Urothelium cell line (cell line): ENCODE measurements around the gene ANXA1.
A peak's percentile ranks its signal among the peaks of the same experiment; 100 is the strongest.
"Not testable (repeated sequence)": the region's sequence is repeated elsewhere in the genome, so short reads cannot be mapped to it uniquely, and the experiment has no call there.

ENCODE experiments used
- DNase-seq: peaks from one replicate; pipeline ENCODE4 v3.0.0; 2011; ENCODE audit warnings: low spot score, mixed read lengths
- FAIRE-seq: peaks from 2 replicates; lab custom pipeline; 2011; peaks lifted over from hg19 to GRCh38; lab: Jason Lieb, UNC

Gene ANXA1

DNA sequence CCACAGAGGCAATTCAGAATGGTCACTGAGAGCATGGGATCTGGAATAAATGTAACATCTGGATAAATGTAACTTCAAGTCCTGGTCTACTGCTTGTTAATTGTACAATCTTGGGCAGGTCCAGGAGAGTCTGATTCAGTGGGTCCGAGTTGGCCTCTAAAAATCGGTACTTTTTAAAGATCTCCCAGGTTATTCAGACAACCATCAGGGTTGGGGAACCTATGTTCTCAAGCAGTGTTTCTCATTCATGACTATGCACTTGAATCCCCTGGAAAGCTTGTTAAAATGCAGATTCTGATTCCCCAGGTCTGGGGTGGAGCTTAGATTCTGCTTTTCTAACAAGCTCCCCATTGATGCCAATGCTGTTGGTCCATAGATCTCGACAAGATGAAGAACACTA, 14.8 kb downstream of the ANXA1 start:
- DNase-seq: no peak
- FAIRE-seq: no peak

DNA sequence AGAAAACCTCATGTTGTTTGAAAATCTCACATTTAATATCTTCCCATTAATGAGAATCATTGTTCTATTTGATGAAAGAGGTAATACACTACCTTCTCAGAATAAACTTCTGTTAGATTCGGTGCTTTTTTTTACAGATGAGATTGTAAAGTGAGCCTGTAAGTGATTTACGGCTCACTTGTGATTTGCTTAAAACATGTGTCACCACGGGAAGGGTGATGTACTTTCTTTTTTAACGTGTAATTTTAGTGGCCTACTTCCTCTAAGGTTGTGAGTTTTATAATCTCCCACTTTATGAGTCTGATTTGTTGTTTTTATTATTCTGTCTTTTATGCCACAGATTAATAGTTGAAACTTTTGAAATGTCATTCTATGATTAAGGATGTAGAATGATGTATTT, 15.9 kb downstream of the ANXA1 start:
- DNase-seq: no peak
- FAIRE-seq: no peak

DNA sequence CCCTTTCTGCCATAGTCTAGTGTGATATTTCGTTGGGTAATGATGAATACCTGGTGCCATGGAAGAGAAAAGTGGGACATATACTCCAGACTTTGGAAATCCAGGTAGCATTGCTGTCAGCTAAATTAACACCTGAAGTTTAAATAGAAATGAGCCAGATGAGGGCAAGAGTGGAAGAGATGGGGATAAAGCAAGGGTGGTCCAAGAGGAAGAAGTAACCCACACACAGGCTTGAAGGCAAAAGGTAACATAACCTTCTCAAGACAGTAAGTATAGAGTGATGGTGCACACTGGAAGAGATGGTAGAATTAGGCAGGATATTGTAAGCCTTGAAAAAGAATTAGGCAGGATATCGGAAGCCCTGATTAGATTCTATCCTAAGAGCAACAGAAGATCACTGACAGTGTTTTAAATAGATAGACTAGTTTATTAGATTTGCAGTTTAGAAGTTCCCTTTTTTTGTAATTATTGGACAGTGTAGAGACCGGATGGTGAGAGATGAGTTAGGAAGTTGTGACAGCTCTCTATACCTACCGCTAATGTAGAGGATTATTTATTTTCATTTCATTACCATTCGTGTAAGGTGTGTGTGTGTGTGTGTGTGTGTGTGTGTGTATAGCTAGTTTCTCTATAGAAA, 16.8 kb downstream of the ANXA1 start:
- FAIRE-seq (no peak), DNase-seq (no peak)

DNA sequence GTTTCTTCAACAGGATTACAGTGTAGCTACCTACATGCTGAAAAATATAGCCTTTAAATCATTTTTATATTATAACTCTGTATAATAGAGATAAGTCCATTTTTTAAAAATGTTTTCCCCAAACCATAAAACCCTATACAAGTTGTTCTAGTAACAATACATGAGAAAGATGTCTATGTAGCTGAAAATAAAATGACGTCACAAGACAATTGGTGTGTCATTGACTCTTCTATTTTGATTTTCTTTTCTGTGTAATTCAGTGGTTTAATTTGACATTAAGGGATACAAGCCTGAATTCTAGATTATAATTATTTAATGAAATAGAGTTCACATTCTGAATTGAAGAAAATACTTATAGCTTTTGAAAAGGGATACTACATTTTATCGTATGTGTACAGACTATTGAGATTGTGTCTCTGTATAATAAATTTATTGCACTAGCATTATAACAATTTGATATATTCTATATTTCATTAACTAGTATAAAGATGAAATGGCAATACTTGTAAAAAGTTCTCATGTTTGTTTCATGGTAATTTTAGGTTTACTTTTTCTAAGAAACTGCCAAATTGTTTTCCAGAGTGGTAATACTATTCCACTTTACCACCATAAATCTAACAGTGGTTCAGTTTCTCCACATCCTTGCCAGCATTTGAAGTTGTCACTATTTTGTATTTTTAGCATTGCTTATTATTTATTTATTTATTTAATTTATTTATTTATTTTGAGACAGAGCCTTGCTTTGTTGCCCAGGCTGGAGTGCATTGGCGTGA, 18.7 kb downstream of the ANXA1 start:
- FAIRE-seq: no peak

DNA sequence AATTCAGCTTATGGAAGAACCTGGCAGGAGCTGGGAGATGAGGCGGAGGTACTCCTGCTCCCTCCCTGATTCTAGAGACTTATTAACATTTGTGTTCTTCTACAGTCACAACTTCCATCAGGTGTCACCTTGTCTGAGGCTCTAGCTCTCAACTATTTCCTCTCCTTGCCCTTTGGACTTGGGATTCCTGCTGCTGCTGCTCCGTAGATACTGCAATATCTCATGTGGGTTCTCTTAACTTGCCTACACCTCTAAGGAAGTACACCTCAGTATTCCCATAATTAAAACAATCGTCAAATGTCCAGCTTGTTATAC, 21.2 kb downstream of the ANXA1 start:
- FAIRE-seq: no peak

More for the DNA sequence above, 18.7 kb downstream of the ANXA1 start:
- DNase-seq: no peak

DNA sequence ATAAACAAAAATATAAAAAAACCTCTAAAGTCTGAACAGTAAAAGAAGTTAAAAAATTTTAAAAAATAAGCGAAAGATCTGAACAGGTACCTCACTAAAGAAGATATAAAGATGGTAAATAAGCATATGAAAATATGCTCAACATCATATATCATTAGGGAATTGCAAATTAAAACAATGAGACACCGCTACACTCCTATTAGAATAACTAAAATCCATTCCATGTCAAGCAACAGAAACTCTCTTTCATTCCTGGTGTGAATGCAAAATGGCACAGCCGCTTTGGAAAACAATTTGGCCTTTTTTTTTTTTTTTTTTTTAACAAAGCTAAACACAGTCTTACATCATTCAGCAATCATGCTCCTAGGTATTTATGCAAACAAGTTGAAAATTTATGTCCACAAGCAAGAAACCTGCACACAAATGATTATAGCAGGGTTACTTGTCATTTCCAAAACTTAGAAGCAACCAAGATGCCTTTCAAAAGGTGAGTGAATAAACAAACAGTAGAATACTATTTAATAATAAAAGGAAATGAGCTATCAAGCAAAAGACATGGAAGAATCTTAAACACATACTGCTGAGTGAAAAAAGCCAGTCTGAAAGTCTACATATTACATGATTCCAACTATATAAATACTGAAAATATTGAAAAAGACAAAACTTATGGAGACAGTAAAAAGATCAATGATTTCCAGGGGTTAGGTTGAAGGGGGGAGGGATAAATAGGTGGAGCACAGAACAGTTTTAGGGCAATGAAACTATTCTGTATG, 22.1 kb downstream of the ANXA1 start:
- DNase-seq (no peak), FAIRE-seq (no peak)

More for the DNA sequence above, 21.2 kb downstream of the ANXA1 start:
- DNase-seq: no peak

DNA sequence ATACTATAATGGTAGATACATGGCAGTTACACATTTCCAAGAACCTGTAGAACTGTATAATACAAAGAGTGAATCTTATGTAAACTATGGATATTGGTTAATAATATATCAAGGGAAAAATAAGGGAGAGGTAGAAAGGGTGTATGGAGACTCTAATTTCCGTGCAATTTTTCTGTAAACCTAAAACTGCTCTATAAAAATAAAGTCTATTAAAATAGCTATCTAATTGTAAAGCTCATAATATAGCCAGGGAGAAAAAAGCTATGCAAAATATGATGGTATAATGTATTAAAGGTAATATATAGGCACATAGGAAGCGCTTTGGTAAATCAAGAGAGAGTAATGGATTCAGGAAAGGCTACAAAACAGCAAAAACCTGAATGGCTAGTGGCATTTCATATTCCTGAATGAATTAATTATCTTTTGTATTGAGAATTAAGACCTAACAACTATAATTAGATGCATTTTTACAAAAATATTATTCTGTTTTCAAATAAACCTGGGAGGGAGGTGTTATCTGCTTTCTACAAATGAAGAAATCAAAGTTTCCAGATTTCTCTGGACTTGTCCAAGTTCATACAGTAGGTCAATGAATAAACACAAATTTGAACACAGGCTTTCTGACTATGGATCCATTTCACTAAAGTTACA, 22.8 kb downstream of the ANXA1 start:
- no peak for FAIRE-seq

DNA sequence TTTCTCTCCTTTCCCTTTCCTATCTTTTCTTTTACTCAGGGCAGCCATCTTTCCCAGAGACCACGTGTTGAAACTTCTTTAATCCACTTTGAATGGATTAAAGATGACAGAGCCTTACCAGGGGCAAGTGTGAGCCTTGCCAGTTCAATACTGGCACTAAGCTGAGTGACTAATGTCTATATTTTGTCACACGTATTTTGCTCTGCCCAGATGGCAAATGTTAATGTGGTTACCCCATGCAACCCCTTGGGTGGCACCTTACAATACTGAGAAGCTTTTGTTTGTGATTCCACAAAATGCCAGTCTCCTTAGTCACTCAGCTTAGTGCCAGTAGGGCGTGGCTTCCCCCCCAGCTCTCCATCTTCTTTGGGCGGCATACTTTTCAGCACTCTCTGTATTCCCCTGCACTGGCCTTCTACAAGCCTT, 24.8 kb downstream of the ANXA1 start:
- FAIRE-seq: no peak
- DNase-seq: peak; percentile 78

More for the DNA sequence above, 22.8 kb downstream of the ANXA1 start:
- no peak for DNase-seq

DNA sequence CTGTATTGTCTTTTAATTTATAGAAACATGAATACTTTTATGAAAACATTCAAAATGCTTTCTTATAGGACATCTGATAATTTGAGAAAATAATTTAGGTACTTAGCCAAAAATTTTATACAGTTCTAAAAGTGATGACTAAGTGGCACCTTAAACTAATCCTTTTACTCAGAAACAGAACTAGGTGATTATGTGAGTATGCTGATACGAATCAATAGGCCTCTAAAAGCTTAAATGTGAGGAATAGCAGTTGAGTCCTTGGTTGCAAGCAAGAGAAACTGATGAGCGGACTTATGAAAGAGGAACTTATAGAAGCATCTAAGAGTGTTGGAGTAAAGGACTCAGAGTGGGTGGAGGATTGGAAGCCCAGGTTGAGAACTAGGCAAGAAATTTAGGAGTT, 26.4 kb downstream of the ANXA1 start:
- no peak for FAIRE-seq
- DNase-seq: no peak

DNA sequence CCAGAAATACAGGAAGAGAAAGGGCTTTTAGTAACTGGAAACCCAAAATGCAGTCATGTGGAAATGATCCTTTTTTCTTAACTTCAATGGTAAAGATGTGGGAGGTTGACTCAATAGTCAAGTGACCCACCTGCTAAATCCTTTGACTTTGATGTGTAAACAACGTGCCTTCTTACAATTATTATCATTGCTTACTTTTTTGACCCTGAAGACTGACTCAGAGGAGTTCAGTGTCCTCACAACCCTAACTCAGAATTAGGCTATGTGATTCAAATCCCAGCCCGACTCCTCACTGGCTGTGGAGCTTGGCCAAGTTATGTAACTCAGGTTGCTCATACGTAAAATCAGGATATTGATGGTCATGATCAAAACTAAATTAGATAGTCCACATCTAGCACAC, 27.9 kb downstream of the ANXA1 start:
- DNase-seq: peak; percentile 41
- no peak for FAIRE-seq

DNA sequence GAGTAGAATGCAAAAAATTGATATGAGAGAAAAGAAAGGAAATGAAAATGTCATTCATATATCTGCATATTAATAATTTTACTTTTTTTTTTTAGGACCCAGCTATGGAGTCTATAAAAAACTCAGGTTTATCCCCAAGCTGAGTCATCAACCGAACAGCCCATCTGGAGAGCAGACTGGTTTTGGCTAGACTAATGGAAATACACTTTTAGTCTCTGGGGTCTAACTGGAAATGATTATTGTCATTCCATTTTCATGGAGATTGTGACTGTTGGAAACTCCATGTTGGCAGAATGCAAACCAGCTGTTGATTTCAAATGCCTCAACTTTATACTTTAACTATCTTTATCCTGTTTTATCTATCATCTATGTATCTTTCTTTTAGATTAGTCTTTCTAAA, 28.7 kb downstream of the ANXA1 start:
- FAIRE-seq (no peak), DNase-seq (peak; percentile 58)

DNA sequence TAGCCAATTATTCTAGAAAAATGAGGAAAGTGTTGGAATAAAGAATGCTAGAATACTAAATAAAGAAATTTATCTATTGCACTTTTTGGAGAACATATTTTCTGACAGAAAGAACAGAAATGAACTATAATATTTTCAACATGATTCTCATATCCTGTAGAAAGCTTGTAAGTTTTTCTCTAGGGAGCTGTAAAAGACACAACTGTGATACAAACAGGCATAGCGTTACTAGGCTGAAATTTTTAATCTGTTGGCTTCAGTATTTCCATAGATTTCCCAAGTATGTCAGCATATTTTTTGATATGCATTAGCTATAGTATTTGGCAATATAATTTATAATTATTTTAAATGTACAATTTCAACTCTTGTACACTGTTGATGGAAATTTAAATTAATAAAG, 31.3 kb downstream of the ANXA1 start:
- FAIRE-seq (no peak), DNase-seq (no peak)

DNA sequence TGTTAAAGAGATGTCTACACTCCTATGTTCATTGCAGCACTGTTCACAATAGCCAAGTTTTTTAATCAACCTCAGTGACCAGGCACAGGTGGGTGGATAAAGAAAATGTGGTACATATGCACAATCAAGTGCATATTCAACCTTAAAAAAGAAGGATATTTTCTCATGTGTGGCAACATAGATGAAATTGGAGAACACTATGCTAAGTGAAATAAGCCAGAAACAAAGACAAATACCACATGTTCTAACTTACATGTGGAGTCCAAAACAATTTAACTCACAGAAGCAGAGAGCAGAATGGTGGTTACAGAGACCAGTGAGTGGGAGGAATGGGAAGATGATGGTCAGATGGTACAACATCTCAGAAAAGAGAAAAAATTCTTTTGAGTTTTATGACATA, 31.8 kb downstream of the ANXA1 start:
- DNase-seq: no peak
- no peak for FAIRE-seq

DNA sequence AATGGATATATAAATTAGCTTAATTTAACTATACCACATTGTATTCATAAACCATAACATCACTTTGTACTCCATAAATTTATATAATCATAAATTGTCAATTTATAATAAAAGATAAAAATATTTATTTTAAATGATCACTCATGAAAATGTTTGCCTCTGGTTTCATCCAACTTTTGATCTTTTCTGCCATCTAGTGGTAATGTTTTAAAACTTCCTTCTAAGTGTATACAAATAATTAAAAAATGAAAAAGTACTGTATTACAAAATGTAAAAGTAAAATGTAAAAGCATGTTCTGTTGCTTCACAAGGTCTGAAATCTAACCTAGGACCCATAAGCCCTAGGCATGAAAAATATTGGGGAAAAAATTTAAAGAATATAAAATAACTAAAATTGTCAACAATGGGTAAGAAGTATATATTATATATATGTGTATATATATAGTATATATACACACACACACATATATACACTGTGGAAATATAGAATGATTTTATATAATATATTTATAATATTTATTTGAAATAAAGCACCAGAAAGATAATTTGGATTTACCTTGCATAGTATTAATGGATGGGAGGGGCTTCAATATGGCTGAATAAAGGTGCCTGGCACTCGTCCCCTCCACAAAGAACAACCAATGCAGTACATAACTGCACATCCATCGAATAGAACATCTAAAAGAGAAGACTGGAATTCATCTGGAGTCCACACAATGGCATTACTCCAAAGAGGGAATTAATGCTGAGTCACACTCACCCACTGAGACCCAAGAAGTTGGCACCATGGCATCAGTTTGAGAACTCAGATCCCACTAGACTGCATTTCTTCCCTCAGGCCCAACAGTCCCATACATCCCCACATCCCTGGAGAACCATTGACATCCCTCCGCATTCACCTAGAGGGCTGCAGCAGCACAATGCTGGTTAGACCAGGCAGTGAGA, 32.5 kb downstream of the ANXA1 start:
- DNase-seq (peak; percentile 18), FAIRE-seq (no peak)

DNA sequence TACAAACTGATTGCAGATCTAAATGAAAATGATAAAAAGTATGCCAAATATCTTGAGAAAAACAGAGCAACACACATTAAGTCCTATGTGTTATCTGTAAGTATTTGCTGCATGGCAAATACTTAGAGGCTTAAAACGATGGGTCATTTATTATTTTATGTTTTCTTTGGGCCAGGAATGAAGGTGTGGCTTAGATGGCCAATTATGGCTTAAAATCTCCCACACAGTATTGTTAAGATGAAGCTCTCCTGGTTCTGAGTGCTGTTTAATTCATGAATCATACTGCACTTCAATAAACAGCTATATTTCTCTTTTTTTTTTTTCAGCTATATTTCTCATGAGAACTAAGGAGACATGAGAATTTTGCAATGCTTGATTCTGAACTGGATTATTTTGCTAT, 39.4 kb downstream of the ANXA1 start:
- DNase-seq, FAIRE-seq: not testable (repeated sequence)

DNA sequence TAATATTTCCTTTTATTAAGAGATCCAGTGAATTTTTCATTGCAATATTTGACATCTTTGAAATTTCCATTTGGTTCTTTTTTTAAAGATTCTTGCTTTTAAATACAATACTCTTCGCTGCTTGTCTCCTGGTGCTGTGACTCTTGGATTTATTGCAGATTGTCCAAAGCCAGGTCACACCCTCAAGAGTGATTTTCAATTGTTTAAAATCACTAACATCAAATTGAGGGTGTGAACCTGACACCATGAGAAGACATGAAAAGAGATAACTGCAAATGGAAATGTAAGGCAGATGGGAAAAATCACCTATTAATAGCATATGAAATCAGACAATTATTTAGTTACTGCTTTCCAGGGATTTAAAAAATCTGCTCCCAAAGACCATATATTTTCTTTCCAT, 42.6 kb downstream of the ANXA1 start:
- DNase-seq: no peak
- FAIRE-seq: no peak

DNA sequence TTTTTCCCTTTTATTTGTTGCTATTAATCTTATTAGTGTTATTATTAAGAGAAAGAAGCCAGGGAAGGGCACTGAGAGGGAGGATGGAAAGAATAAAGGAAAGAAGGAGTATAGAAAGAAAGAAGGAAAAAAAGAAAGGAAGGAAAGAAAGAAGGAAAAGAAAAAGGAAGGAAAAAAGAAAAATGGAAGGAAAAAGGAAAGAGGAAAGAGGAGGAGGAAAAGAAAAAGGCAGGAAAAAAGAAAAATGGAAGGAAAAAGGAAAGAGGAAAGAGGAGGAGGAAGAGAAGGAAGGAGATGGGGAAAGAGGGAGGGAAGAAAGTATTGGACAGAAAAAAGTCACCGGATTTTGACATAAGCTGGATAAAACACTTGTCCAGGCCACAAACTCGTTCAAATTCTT, 47.8 kb downstream of the ANXA1 start:
- DNase-seq (no peak), FAIRE-seq (no peak)

DNA sequence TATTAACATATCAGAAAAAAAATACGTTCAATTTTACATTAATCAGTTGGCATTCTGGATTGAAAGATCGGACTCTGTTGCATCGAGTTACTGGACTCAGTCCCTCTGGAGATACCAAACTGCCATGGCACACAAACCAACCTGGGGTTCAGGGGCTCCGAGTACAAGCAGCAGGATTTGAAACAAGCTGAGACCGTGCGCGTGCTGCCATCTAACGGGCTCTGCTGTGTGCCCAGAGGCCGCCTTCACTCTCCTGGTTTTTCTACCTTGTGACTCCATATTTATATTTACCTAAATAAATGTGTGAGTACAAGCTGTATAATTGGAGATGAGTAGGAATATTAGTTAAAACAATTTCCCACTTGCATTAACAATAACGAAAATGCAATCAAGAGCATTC, 48.2 kb downstream of the ANXA1 start:
- FAIRE-seq (no peak), DNase-seq (peak; percentile 60)

DNA sequence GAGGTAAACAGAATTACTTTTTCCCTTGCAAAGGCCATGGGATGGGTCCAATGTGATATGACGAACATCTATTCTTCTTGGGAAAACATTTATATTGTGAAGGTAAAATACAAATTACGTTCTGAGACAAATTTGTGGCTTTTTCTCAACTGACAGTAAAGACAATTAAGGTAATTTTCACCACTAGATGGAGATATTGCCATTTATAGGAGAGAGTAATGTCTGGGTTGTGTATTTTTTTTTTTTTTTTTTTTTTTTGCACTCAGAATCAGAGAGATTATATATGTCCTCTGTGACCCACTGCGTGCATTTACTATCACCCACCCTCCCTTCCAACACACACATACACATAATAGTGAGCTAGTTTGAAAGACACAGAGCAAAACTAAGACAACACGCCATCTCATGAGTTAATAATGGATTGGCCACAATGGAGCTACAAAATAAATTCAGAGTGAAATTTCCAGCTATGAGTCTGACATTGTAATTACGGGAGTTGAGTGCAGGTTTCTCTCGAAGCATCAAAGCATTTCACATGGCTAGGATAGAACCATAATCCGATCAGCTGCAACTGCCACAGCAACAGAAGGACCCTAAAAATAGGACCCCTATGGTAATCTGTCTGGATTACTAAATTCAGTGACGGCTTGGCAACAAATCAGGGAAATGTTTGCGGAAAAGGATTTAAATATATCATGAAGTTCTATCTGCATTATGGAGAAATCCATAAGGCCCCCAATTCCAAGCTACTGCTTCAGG, 49.2 kb downstream of the ANXA1 start:
- no peak for FAIRE-seq
- peak; percentile 23 for DNase-seq

DNA sequence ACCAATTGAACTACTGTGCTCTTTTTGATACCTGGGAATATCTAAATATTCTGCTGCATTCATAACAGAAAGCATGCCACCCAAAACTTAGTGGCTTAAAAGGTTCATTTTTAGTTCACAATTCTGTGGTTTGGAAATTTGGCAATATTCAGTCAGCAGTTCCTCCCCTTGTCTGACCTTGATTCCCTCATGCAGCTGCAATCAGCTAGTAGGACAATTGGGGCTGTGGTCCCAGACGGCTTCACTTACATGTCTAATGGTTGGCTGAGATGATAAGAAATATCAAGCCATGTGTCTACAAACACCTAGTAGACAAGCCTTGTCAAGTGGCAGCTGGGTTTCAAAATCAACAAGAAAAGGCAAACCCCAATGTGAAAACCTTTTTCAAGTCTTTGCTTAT, 51.3 kb downstream of the ANXA1 start:
- no peak for FAIRE-seq
- no peak for DNase-seq
